Neutrophil (primary cell): ENCODE data around the gene CPPED1.

Experiments used
- H3K27ac ChIP-seq: fragments of 200-600 bp; sonication (generic); 2 replicates; pipeline ENCODE4 v1.5.1; 2016; ENCODE audit warnings: mild to moderate bottlenecking, moderate library complexity
- H3K27me3 ChIP-seq: fragments of 200-600 bp; sonication (generic); 2 replicates; pipeline ENCODE4 v1.6.0; 2016; ENCODE audit warnings: mild to moderate bottlenecking
- H3K36me3 ChIP-seq: fragments of 200-600 bp; sonication (generic); 2 replicates; pipeline ENCODE4 v1.5.1; 2017
- H3K4me1 ChIP-seq, 2 experiments: fragments of 200-600 bp in 1 of 2; sonication (generic) in 1 of 2; 1 replicate in 1 of 2; 2 replicates in 1 of 2; pipeline versions ENCODE4 v1.5.1 to v1.6.1; 2013 to 2016; ENCODE audit warnings: low read depth in 1 of 2, low read length in 1 of 2, mild to moderate bottlenecking in 1 of 2, moderate library complexity in 1 of 2; ENCODE audit not compliant: control insufficient read depth in 1 of 2, insufficient read depth in 1 of 2
- H3K4me3 ChIP-seq, 2 experiments: fragments of 200-600 bp in 1 of 2; sonication (generic) in 1 of 2; 1 replicate in 1 of 2; 2 replicates in 1 of 2; pipeline ENCODE4 v1.5.1; 2013 to 2016; ENCODE audit warnings: low read depth in 1 of 2, low read length in 1 of 2, mild to moderate bottlenecking in 1 of 2, moderate library complexity in 1 of 2
- H3K9me3 ChIP-seq: fragments of 200-600 bp; sonication (generic); 2 replicates; pipeline ENCODE4 v1.5.1; 2016
- TF ChIP-seq, protein P1 (sequence below): fragments of 200-600 bp; sonication (generic); IDR thresholded peaks from 2 replicates; pipeline ENCODE4 v1.5.1; 2016; ENCODE audit warnings: antibody characterized with exemption

CPPED1 gene

DNA sequence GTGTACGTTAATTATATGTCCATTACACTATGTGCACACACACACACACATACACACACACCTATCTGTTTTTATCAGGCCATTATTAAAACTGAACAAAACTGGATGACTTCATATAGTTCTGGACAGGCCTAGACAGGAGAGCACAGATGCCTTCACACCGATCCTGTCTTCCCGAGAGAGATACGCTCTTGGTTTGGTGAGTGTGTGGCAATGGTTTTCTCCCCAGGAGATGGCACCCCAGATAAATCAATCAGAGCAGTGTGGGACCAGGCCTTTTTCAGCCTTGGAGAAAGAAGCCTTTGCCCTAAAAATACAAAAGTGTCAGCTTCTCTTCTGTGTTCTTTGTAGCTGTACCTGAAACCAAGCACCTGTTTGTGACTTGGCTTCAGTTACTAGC, 83.7 kb downstream of the CPPED1 start:
- H3K4me3 ChIP-seq = no peak overlapping the region
- no peaks in the 10 kb centered on the region for H3K4me1 ChIP-seq
- H3K27me3 ChIP-seq = no peaks in the 10 kb centered on the region
- no peaks in the 10 kb centered on the region for H3K9me3 ChIP-seq
- TF ChIP-seq, protein P1, sequence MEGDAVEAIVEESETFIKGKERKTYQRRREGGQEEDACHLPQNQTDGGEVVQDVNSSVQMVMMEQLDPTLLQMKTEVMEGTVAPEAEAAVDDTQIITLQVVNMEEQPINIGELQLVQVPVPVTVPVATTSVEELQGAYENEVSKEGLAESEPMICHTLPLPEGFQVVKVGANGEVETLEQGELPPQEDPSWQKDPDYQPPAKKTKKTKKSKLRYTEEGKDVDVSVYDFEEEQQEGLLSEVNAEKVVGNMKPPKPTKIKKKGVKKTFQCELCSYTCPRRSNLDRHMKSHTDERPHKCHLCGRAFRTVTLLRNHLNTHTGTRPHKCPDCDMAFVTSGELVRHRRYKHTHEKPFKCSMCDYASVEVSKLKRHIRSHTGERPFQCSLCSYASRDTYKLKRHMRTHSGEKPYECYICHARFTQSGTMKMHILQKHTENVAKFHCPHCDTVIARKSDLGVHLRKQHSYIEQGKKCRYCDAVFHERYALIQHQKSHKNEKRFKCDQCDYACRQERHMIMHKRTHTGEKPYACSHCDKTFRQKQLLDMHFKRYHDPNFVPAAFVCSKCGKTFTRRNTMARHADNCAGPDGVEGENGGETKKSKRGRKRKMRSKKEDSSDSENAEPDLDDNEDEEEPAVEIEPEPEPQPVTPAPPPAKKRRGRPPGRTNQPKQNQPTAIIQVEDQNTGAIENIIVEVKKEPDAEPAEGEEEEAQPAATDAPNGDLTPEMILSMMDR = no peak
- H3K27ac ChIP-seq = no peak overlapping the region
- peaks cover 92% of the 10 kb centered on the region for H3K36me3 ChIP-seq

DNA sequence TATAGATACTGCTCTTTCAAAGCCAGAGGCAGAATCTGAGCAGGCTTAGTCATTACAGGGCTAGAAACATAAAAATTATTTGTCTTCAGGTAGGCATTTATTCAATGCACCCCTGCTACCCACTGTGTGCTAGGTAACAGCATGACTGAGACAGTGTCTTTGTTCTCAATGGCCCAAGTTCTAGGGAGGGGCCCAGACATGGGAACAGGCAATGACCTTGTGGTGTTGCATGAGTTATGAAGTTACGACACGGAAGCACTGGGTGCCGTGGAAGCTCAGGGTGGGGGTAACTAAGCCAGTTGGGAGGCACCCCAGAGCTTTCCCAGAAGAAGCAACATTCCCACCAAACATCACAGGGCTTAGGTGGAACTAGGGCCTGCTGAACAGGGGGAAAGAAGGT, 87.0 kb downstream of the CPPED1 start:
- TF ChIP-seq, protein P1 = no peak

GRCh38 chr16:12709807-12710206, 93.9 kb downstream of the CPPED1 start:
- Histone ChIP-seq H3K4me1 (peaks cover 6 to 17% of the 10 kb centered on the region in 2 experiments), H3K36me3 (peaks cover 37% of the 10 kb centered on the region), H3K4me3 (no peak overlapping the region), H3K27me3 (no peaks in the 10 kb centered on the region), H3K27ac (no peak overlapping the region), H3K9me3 (no peaks in the 10 kb centered on the region)
- TF ChIP-seq, protein P1 = no peak

More for the DNA sequence above, 87.0 kb downstream of the CPPED1 start:
- Histone ChIP-seq H3K4me1 (peaks cover 6 to 17% of the 10 kb centered on the region in 2 experiments), H3K27ac (no peak overlapping the region), H3K9me3 (no peaks in the 10 kb centered on the region), H3K36me3 (peaks cover 66% of the 10 kb centered on the region), H3K4me3 (no peak overlapping the region), H3K27me3 (no peaks in the 10 kb centered on the region)

- Histone ChIP-seq H3K4me3 (no peak overlapping the region), H3K36me3 (peaks cover 53% of the 10 kb centered on the region), H3K27ac (no peak overlapping the region), H3K27me3 (no peaks in the 10 kb centered on the region), H3K4me1 (peaks cover 6 to 14% of the 10 kb centered on the region in 2 experiments), H3K9me3 (no peaks in the 10 kb centered on the region)
- TF ChIP-seq, protein P1 = no peak
Measured at GRCh38 chr16:12708266-12708665, 95.4 kb downstream of the CPPED1 start.

DNA sequence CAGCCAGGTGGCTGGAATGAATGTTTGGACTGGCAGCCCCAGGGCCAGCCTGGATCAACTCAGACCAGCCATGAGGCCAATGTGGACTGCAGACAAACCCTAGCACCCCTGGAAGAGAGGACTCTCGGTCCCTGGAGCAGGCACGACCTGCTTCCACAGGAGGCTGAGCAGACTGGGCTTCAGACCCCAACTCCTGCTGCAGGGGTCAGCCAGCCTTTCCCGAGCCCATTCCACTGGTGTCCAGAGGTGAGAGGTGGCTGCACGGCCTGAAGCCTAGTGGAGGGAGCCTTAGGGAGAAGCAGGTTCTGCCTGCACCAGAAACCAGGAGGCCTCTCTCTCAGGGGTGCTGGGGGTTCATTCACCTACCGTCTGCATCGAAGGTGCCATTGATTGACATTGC, 97.1 kb downstream of the CPPED1 start:
- Histone ChIP-seq H3K27me3 (no peaks in the 10 kb centered on the region), H3K9me3 (no peaks in the 10 kb centered on the region), H3K27ac (no peak overlapping the region), H3K36me3 (peaks cover 62% of the 10 kb centered on the region), H3K4me3 (no peak overlapping the region), H3K4me1 (no peaks in the 10 kb centered on the region)
- TF ChIP-seq, protein P1 = no peak
